Cardiac fibroblast (primary cell): ENCODE results near the gene LMOD3.

ENCODE experiments used
- DNase-seq, 2 donors: peaks; one replicate each; pipeline versions ENCODE4 v3.0.0 to v3.0.0-alpha.2; 2010; ENCODE audit warnings: low read depth in 2 of 2
- H3K4me3 ChIP-seq, 2 donors: replicated peaks in 1 of 2; 1 replicate in 1 of 2; 2 replicates in 1 of 2; pipeline ENCODE4 v1.5.1; 2011; ENCODE audit warnings: low read depth in 2 of 2, low read length in 2 of 2, mild to moderate bottlenecking in 2 of 2, moderate library complexity in 1 of 2
- TF ChIP-seq, protein P1 (sequence below): IDR thresholded peaks from one replicate; pipeline ENCODE4 v1.5.1; 2011; ENCODE audit warnings: low read depth, mild to moderate bottlenecking, low read length, inconsistent platforms

Gene LMOD3

DNA sequence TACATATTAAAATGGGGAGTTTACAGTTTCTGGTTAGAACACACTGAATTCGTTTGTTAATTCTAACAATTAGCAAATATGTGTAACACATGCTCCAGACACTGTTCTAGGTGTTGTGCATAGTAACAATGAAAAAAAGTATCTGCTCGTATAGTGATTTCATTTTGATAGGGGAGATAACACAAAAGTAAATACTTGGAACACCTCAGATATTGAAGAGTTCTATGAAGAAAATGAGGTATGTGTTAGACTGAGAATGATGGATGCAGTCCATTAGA, 63.5 kb downstream of the LMOD3 start:
- no peak overlapping the region for H3K4me3 ChIP-seq
- DNase-seq: no peak
- TF ChIP-seq, protein P1, sequence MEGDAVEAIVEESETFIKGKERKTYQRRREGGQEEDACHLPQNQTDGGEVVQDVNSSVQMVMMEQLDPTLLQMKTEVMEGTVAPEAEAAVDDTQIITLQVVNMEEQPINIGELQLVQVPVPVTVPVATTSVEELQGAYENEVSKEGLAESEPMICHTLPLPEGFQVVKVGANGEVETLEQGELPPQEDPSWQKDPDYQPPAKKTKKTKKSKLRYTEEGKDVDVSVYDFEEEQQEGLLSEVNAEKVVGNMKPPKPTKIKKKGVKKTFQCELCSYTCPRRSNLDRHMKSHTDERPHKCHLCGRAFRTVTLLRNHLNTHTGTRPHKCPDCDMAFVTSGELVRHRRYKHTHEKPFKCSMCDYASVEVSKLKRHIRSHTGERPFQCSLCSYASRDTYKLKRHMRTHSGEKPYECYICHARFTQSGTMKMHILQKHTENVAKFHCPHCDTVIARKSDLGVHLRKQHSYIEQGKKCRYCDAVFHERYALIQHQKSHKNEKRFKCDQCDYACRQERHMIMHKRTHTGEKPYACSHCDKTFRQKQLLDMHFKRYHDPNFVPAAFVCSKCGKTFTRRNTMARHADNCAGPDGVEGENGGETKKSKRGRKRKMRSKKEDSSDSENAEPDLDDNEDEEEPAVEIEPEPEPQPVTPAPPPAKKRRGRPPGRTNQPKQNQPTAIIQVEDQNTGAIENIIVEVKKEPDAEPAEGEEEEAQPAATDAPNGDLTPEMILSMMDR: no peak

DNA sequence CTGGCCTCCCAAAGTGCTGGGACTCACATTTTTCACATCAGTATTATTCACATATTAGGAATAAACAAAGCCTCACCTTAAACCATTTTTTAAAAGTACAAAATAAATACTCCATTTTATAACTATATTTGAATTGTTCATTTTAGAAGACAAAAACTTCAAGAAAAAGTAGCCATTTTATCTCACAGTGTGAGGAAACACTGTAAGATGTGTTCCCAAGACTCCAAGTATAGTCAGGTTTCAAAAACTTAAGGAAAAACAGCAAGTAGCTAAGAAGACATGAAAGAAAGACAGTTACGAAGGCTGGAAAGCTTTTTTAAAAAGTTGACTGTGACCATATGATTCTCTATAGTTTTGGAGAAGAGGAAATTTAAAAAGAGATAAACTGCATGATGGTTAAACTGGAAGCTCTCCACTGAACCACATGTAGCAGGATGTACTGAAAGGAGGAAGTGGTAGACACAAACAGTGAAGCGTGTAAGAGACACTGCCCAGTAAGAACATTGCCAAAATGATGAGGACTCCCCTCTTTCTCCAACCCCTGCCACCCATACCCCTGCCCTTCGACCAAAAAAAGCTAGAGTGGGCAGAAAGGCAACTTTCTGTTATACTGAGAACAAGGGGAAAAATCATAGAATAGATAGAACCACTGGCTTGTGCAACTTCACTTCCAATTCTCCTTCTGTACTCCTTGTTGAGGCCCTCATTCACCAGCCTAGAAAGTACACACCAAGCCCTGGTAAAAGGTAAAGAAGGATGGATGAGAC, 64.0 kb downstream of the LMOD3 start:
- no peak for DNase-seq
- H3K4me3 ChIP-seq: no peak overlapping the region
- TF ChIP-seq, protein P1: no peak
